HFFc6 (cell line): ENCODE measurements around the gene DNAH9. TPM values are rescaled to one million over a fixed set of nuclear protein-coding genes. Genes with fewer than 3 reads are reported as not detected.

Source experiments
- DNase-seq: peaks from one replicate; pipeline ENCODE4 v3.0.0-alpha.2; 2018
- H3K27ac Mint-ChIP-seq: 2 replicates; pipeline ENCODE4 v1.8.0; 2020; ENCODE audit warnings: mild to moderate bottlenecking, mixed read lengths
- H3K27me3 Mint-ChIP-seq: 2 replicates; pipeline ENCODE4 v1.8.0; 2021; ENCODE audit warnings: mild to moderate bottlenecking, moderate library complexity, mixed read lengths; ENCODE audit not compliant: insufficient read depth
- H3K36me3 Mint-ChIP-seq: 2 replicates; pipeline ENCODE4 v1.8.0; 2021; ENCODE audit warnings: low read depth, mixed read lengths
- H3K4me1 Mint-ChIP-seq: 2 replicates; pipeline ENCODE4 v1.8.0; 2020; ENCODE audit warnings: low read depth, mixed read lengths
- H3K4me3 Mint-ChIP-seq: 2 replicates; pipeline ENCODE4 v1.8.0; 2020; ENCODE audit warnings: mild to moderate bottlenecking, moderate library complexity, mixed read lengths
- H3K9me3 Mint-ChIP-seq: 2 replicates; pipeline ENCODE4 v1.8.0; 2020; ENCODE audit warnings: mild to moderate bottlenecking, mixed read lengths
- CTCF ChIP-seq: fragments of 200-600 bp; sonication (generic); IDR thresholded peaks from 2 replicates; pipeline ENCODE4 v1.5.0; 2021; ENCODE audit warnings: antibody characterized with exemption, mild to moderate bottlenecking
- total RNA-seq, 6 experiments: library from RNA; stranded (reverse); fragmentation: NEBNext Ultra II Directional; extraction: Animal tissue kit (Norgen Biotek cat#: 25700); gene quantifications; 2 replicates in 1 of 6; 3 replicates in 5 of 6; pipeline ENCODE4 v1.2.3, GENCODE V29; 2021

The DNAH9 gene
- total RNA-seq, 6 experiments from 2014 or later: not detected

- H3K27me3 Mint-ChIP-seq: peaks cover 1% of the 10 kb centered on the region; the same call in 1 of the 2 replicates
- no peak for DNase-seq
- TF ChIP-seq CTCF: no peak
- H3K9me3 Mint-ChIP-seq: peaks cover 38% of the 10 kb centered on the region
- no peaks in the 10 kb centered on the region for H3K4me1 Mint-ChIP-seq
- 0 out of 2 replicates have a peak, but pooled peaks cover 6% of the 10 kb centered on the region for H3K36me3 Mint-ChIP-seq
- H3K27ac Mint-ChIP-seq: no peak overlapping the region
- no peak overlapping the region for H3K4me3 Mint-ChIP-seq
Measured at GRCh38 chr17:11712456-11712855, 114.2 kb downstream of the DNAH9 start.

GRCh38 chr17:11719203-11719602, 120.9 kb downstream of the DNAH9 start:
- Mint-ChIP-seq H3K9me3 (peaks cover 46% of the 10 kb centered on the region), H3K27me3 (peaks cover 1% of the 10 kb centered on the region), H3K4me3 (no peak overlapping the region), H3K4me1 (no peaks in the 10 kb centered on the region), H3K27ac (no peak overlapping the region), H3K36me3 (0 out of 2 replicates have a peak, but pooled peaks cover 6% of the 10 kb centered on the region)
- TF ChIP-seq CTCF: no peak
- no peak for DNase-seq

- 0 out of 2 replicates have a peak, but pooled peaks cover 6% of the 10 kb centered on the region for H3K36me3 Mint-ChIP-seq
- no peak for DNase-seq
- H3K27me3 Mint-ChIP-seq: peaks cover 1% of the 10 kb centered on the region
- no peak overlapping the region for H3K27ac Mint-ChIP-seq
- H3K9me3 Mint-ChIP-seq: peaks cover 47% of the 10 kb centered on the region
- no peaks in the 10 kb centered on the region for H3K4me1 Mint-ChIP-seq
- TF ChIP-seq CTCF: no peak
- H3K4me3 Mint-ChIP-seq: no peak overlapping the region
Measured at GRCh38 chr17:11719856-11720255, 121.6 kb downstream of the DNAH9 start.

GRCh38 chr17:11720816-11721215, 122.5 kb downstream of the DNAH9 start:
- Mint-ChIP-seq H3K27me3 (peaks cover 1% of the 10 kb centered on the region), H3K36me3 (peaks cover 6% of the 10 kb centered on the region; the same call in 1 of the 2 replicates), H3K4me1 (no peaks in the 10 kb centered on the region), H3K4me3 (no peak overlapping the region), H3K9me3 (peaks cover 55% of the 10 kb centered on the region), H3K27ac (no peak overlapping the region)
- TF ChIP-seq CTCF: no peak
- no peak for DNase-seq

GRCh38 chr17:11730747-11731146, 132.5 kb downstream of the DNAH9 start:
- Mint-ChIP-seq H3K4me1 (no peaks in the 10 kb centered on the region), H3K27me3 (no peaks in the 10 kb centered on the region; the same call in none of the 2 replicates), H3K27ac (no peak overlapping the region), H3K4me3 (no peak overlapping the region), H3K9me3 (peaks cover 68% of the 10 kb centered on the region), H3K36me3 (peaks cover 5% of the 10 kb centered on the region; the same call in 1 of the 2 replicates)
- no peak for TF ChIP-seq CTCF
- DNase-seq: no peak
